H1 (cell line): ENCODE data around the gene GJB3. TPM values are rescaled to one million over a fixed set of nuclear protein-coding genes. Genes with fewer than 3 reads are reported as not detected.

Experiments
- BRCA1 ChIP-seq: IDR thresholded peaks from 2 replicates; pipeline ENCODE4 v1.6.1; 2012; ENCODE audit warnings: low read depth, low read length, improper control_type of control experiment
- POLR2AphosphoS5 ChIP-seq: IDR thresholded peaks from 2 replicates; pipeline ENCODE4 v1.6.1; 2011; ENCODE audit warnings: low read depth, low read length
- polyA plus RNA-seq, 7 experiments: library from polyadenylated mRNA; depleted of rRNA in 3 of 7; stranded (reverse) in 5 of 7; unstranded in 2 of 7; fragments of >200 nt in 5 of 7; fragments of 200-250 nt in 2 of 7; gene quantifications; 1 replicate in 5 of 7; 2 replicates in 1 of 7; 4 replicates in 1 of 7; pipeline versions ENCODE4 v1.2.1 to v1.2.3, GENCODE V29; 2011 to 2013; ENCODE audit warnings: missing spikeins in 2 of 7, mixed read lengths in 2 of 7
- total RNA-seq: library from RNA; stranded (reverse); fragmentation: NEBNext Ultra II Directional; extraction: Animal tissue kit (Norgen Biotek cat#: 25700); gene quantifications from 2 replicates; pipeline ENCODE4 v1.2.1, GENCODE V29; 2021

Gene GJB3
- total and polyA plus RNA-seq, 2 of the 8 experiments (the other 6 are each of a cell fraction or from before 2014, with no cell fraction given) = 0.93 to 1.6 TPM

DNA sequence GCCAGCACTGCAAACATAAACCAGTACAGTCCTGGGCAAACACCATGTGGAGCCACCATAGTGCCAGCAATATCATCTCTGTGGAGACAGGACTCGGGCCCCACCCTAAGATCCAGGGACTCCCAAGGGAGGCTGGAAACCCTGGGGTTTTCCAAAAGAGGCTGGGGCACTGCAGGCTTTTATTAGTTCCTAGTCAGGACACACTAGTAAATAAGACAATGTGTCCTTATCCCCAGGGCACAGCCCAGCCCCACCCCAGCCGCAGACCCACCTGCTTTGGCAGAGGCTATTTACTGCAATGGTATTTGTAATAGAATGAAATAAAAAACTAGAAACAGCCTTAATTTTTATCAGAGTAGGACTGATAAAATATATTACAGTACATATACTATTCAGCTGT is 486 bp upstream of the GJB3 start (continued):
- no peak for TF ChIP-seq POLR2AphosphoS5
- TF ChIP-seq BRCA1 = no peak
